Amniotic epithelial cell (primary cell): ENCODE data around the gene IMPDH2.

ENCODE experiments used
- DNase-seq: peaks from one replicate; pipeline ENCODE4 v3.0.0-alpha.2; 2010; ENCODE audit warnings: low read depth

The IMPDH2 gene

GRCh38 chr3:48980295-48980694 lies 48.9 kb downstream of the IMPDH2 start:
- no peak for DNase-seq

- DNase-seq: no peak
These were observed 49.7 kb downstream of the IMPDH2 start for GRCh38 chr3:48979451-48979850.
